OCI-LY1 (cell line): ENCODE measurements around the gene VPS4A.

ENCODE experiments used
- CTCF ChIP-seq: fragments of 200-600 bp; sonication (generic), shearing (Covaris generic); IDR thresholded peaks from 2 replicates; pipeline ENCODE4 v1.5.1; 2017; ENCODE audit warnings: mild to moderate bottlenecking, antibody characterized with exemption, low read length, moderate library complexity, mixed read lengths
- EZH2 ChIP-seq: fragments of 200-600 bp; sonication (generic), shearing (Covaris generic); IDR thresholded peaks from 2 replicates; pipeline ENCODE4 v1.8.0; 2017; ENCODE audit warnings: borderline replicate concordance, mixed run types, mild to moderate bottlenecking, antibody characterized with exemption, low read length, moderate library complexity, mixed read lengths

DNA sequence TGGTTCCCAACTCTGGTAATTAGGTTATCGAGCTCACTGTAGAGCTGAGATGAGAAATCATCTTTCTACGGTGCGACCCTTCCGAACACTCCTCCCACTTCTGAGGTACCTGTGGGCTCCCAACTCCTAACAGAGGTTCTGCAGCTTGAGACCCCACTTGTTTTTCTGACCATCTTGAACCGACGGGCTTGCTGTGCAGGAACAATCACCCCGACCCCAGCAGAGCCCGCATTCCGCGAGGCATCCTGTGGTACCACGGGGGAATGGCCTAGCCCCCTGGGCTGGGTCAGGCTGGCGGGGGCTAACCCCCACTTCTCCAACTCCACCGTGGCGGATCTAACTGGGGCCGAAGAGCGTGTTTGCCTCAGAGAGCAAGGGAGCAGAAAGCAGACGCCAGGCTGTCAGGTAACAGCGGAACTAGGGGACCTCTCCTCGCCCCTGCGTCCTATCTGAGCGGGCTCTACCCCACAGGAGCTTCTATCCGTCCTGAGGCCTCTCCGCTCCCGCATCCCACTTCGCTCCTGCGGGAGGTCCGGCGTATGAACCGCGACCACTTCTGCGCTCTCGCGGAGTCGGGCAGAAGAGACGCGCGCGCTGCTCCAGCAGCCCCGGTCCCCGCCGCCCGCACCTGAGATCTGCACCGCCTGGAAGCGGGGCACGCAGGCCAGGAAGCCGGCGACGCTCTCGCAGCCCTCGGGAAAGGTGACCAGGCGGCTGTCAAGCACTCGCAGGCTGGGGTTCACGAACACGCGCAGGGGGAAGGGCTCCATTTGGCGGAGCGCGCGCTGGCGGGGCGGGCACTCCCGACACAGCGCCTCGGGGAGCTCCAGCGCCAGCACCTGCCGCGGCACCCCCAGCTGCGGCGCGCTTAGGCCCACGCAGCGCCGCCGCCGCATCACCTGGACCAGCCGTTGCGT, 18.5 kb downstream of the VPS4A start:
- TF ChIP-seq CTCF (no peak), EZH2 (no peak)
